ENCODE results near the gene TTI1.
A peak's percentile ranks its signal among the peaks of the same experiment; 100 is the strongest.
"Not testable (repeated sequence)": the region's sequence is repeated elsewhere in the genome, so short reads cannot be mapped to it uniquely, and the experiment has no call there.

Gene TTI1

DNA sequence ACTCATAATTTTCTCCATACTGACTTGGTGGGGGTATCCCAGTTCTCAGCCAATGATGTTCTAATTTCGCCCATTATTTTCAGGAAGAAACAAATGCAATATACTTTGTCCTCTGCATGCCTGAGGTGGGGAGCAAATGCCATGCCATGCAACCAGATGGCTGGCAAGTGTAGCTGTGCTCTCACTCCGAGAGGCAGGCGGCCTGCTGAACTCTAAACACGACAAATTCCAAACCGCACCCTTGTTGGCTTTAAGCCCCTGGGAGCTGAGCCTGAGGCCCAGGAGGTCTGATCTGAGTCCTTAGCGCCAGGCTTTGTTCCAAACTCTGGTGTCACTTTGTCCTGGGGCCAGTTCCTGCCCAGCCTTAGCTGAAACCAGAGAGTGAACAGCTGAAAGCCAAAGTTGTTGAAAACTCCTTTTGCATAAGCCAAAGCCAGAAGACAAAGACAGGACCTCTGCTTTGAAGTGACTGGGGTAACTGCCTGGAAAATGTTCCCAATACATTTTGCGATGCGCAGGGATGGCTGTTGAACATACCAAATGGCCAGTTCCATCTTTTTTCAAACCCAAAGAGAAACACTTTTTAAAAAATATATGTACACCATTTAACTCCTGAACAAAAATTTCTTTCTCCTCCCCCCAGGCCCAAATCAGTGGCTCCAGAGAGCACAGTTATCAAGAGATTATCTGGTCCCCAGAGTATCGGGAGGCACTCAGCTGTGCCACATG lies 46.2 kb downstream of the TTI1 start:
- DNase-seq: no peak

DNA sequence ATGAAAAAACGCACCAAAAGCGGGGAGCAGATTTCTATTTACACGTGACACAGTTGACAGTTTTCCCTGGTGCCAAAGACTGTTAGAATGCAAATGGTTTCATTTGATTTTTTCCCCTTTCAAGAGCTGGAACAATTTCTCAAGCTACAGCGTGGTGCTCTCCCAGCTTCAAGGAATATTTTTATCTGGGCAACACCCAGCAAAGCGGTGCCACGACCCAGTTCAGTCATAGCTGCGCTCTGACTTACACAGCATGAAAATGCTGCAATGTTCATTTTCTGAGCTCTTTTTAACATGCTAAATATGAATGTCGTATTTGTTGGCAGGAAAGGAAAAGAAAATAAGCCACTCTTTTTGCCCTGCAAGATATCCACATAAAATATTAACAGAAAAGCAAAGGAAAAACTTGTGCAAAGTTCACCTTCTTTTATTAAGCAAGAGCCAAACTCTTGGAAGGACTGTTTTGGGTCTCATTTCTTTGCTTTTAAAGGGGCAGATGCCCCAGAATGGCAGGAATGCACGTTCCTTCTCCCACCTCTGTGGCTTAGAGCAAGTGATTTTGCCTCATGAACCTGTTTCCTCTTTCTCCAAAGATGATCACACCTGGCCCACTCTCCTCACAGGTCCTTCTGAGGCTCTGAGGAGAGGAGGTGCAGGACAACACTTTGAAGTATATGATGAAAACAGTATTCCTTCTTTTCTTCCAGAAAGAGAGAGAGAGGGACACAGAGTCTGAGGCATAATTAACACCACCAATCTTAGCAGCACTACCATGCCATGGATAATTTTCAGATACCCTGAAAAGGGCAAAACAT lies 47.0 kb downstream of the TTI1 start:
- no peak for DNase-seq

DNA sequence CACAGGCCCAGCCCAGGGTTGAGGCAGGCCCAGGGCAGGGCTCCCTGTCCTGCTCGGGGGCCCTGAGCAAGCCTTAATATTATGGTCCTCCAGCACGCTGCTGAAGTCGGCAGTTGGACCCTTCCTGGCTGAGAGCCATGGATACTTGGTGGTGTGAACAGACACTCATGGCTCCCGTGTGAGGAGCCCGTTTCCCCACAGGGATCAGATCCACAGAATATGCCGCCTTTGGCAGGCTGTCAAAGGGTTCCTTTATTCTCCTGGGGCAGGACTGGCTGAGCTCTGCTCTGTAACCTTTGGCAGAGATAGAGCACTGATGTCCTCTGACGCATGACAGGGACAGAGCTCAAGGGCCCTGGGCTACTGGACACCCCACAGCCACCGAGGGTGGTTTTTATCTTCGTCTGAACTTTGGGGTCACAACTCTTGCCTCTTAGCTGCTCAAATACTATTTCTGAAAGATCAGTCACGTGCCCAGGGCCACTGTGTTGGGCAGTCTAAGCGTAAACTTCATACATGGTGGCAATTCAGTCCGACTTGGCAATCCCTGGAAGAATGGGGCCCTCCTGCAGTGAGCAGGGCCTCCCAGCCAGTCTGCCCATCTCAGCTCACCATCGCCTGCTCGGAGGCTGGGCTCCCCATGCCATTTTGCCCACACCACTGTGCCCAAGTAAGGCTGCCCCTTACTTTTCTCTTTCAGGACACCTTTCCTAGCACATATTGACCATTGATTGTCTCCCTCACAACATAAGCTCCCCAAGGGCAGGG lies 49.1 kb downstream of the TTI1 start:
- DNase-seq: no peak

DNA sequence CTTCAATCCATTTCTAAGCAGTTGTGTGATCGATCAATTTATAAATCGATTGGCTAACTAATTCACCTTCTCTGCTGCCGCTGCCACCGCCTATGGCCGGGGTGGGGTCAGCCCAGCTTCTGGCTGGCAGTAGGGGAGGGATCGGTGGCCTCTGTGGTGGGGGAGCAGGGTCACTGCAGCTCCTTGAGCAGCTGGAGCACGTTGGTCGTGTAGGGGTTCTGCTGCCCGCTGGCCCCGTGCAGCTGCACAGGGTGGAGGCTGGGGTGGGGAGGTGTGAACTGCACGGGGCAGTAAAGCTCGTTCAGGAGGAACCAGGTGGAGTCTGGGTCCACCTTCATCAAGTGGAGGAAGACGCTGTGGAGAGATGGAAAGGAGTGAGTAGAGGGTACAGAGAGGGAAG lies 50.0 kb downstream of the TTI1 start:
- DNase-seq: no peak

- no peak for DNase-seq
These were observed 51.7 kb downstream of the TTI1 start for GRCh38 chr20:37981568-37981967.

DNA sequence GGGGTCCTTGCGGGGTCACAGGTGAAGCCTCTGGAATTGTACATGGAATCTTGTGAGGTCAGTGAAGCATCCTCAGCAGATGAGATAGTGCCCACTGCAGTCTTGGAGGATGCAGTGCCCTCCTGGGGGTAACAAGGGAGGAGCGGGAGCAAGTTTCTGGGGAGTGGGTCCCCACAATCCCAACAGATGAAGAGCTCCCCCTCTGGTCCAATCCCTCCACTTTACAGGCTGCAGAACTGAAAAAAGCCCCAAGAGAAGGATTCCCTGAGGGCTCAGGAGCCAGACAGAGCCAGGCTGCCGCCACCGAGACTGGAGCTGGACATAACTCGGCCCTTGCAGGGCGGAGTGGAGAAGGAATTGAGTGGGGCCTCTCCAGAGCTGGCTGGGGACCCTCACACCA lies 52.4 kb downstream of the TTI1 start:
- DNase-seq: no peak

DNA sequence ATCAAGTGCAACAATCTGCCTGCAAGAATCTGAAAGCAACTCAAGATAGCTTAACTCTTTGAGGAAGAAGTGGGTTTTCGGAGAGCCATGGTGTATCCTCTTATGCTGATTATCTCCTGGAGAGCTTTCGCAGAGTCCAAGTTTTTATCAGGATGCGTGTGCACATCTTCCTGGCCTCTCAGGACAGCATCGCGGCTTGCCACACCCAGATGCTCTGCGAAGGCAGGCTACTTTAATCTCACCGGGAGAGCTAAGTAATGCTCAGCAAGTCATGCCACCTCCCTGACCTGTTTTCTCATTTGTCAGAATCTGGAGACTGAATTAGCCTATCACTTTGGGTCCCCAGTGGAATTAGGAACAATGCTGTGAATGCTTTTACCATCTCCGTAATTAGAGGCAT lies 52.9 kb downstream of the TTI1 start:
- no peak for DNase-seq

DNA sequence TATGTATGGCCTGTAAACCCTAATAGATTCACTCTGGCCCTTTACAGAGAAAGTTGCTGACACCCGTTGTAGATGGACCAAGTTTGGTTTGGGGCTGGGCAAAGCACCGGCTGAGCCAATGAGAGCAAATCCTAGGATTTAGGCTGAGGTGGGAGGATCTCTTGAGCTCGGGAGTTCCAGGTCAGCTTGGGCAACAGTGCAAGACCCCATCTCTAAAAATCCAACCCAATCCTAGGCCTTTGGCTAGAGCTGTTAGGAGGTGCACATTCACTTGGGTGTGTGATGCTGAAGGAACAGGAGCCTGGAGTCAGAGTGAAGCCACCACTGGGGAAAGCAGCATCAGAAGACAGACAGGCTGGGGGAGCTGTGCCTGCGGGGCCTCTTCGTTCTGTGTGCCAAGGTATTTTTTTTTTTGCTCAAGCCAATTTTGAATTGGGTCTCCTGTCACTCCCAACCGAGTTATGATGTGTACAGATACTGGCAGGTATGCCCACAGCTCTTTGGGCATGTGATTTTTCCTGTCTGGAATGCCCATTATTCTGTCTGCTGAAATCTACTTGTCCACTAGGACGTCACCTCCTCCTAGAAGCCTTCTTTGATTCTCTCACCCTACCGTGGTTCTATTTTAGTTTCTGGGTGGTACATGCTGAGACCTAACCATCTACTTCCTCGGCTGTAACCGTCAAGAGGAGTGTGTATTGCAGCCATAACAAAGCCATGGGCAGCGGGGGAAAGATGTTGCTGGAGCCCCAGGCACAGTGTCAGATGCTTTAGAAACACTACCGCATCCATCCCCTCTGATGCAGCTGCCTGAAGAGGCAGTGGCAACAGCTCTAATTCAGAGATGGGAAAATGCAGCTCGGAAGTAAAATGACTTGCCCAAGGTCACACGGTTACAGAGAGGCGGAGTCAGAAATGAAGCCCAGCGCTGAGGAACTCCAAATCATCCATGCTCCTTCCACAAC lies 54.0 kb downstream of the TTI1 start:
- no peak for DNase-seq

GRCh38 chr20:37977786-37978185 lies 55.5 kb downstream of the TTI1 start:
- no peak for DNase-seq

- no peak for DNase-seq
These were observed 55.9 kb downstream of the TTI1 start for GRCh38 chr20:37977338-37977737.

DNA sequence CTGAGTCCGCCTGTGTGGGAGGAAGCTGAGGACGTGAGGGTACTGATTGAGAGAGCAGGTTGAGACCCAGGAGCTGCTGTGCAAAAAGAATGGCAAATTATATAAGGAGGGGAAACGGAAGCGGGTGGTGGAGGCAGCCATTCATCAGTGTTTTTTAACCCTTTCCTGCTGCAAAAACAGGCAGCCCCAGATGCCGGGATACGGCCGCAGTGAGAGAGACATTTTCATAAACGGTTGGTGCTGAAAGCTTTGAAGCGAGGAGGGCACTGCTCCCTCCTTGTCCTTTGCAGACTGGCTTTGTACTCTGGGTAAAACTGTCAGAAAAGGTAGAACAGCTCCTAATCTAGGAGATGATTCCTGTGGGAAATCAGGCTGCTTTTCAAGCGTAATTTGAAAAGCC lies 56.4 kb downstream of the TTI1 start:
- no peak for DNase-seq

GRCh38 chr20:37973059-37973910 lies 60.0 kb downstream of the TTI1 start:
- no peak for DNase-seq

DNA sequence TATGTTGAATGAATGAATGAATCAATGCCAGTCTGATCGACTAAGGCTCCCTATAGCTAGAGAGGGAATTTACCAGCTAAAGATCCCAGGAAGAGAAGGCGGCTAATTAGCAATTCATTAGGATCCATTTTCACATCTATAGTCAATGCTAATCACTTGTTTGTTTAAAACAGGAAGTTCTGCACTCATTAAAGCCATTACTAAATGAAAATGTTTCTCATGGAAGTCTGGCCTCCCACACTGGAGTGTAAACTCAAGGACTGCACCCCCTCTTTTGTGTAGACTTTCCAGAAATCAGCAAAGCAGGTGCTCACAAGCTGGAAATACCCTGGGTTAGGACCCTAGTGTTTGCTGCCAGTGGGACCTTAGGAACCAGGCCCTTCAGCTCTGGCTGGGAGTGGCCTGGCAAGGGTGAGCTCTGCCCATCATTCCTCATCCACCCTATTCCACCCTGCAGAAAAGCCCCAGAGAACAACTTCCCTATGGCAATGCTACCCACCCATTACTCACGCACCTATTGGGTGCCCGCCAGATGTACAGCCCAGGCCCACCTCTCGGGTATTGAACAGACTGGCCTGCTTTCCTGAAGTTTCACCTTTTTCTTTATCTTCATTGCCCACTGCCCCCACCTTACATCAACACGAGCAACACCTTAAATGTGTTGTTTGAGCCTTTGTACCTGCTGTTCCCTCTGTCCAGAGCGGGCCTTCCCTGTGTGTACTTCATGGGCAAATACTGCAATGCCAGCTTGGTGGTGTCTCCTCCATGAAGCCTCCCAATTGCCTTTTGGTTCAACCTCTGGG lies 60.8 kb downstream of the TTI1 start:
- DNase-seq: no peak

DNA sequence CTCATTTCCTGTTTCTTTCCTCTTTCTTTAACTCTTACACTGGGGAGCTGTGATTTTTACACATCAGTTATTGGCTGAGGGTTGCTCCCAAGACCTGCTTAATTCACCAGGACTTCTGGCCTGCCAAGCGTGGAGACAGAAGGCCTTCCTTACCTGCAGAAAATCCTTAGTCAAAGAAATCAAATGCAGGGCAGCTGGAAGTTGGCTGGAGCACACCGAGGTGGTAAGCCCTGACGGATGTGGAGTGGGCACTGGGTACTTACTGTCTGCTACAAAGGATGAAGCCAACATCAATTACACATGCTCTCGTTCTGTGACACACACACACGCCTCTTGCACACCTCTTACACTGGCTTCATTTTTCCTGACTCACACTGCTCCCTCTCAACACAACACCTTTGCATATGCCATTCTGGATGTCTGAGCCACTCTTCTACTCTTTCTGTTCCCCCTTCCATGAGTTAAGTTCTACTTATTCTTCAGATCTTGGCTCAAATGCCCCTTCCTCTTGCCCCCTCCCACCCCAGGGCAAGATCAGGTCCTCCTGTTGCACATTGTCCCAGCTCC lies 61.6 kb downstream of the TTI1 start:
- no peak for DNase-seq

DNA sequence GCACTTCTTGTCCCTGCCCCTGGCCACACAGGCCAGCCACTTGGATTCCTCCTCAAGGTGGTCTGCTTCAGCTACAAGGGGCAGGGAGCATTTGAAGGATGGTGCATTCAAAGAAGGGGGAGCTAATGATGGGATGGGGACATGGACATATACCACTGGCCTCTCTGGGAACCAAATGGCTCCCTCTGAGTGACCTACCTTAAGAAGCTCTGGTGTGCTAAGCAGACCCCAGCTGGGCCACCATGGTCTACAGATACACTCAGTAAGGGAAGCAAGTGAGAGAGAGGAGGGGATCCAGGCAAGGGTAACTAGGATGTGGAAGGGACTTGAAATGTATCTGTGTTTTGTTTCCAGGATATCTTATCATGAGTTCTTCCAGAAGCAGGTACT lies 62.4 kb downstream of the TTI1 start:
- no peak for DNase-seq

GRCh38 chr20:37969949-37970855 lies 63.1 kb downstream of the TTI1 start:
- DNase-seq: no peak

DNA sequence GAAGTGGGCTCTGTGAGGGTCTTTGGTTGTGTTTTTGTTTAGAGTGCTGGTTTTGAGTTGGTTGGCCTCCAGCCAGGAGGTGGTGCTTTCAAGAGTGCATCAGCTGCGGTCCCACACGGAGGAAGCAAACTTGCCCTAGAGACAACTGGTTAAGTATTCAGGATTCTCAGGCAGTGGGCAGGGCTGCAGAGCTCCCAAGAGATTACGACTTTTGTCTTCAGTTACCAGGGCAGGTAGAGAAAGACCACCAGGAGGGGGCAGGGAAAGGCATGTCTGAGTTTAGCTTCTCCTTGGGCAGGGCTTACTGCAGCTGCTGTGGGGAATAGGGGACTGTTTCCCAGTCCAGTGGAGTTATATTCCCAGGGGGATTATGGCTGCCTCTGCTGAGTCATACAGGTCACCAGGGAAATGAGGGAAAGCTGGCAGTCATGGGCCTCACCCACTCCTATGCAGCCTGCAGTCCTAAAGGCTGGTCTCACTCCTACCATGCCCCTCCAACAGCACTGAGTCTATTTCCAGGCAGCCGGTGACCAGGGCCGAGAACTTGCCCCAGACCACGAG lies 64.3 kb downstream of the TTI1 start:
- DNase-seq: peak; percentile 62

- not testable (repeated sequence) for DNase-seq
These were observed 69.8 kb downstream of the TTI1 start for GRCh38 chr20:37963483-37963882.

GRCh38 chr20:37961066-37961465 lies 72.2 kb downstream of the TTI1 start:
- DNase-seq: no peak

All from NCI-H1436 treated with DMSO at 0.1 percent for 48 hours (cell line).